Stomach (tissue), 9 donors: Measurements from ENCODE around the gene ATP1B1. TPM values are rescaled to one million over a fixed set of nuclear protein-coding genes. Genes with fewer than 3 reads are reported as not detected.

Experiments
- DNase-seq, 2 donors: peaks; one replicate each; pipeline versions ENCODE4 v3.0.0 to v3.0.0-alpha.2; 2013 to 2019
- H3K27ac ChIP-seq, 5 donors: fragments of 200-600 bp in 4 of 5; sonication (generic) in 4 of 5; one replicate each; pipeline ENCODE4 v1.5.1; 2013 to 2019; ENCODE audit warnings: mild to moderate bottlenecking in 1 of 5, moderate library complexity in 1 of 5
- H3K27me3 ChIP-seq, 3 donors: fragments of 200-600 bp; sonication (generic); one replicate each; pipeline ENCODE4 v1.5.1; 2017 to 2019; ENCODE audit warnings: mixed run types in 1 of 3
- H3K36me3 ChIP-seq, 4 donors: fragments of 200-600 bp; sonication (generic); 1 replicate in 3 of 4; 2 replicates in 1 of 4; pipeline ENCODE4 v1.5.1; 2016 to 2019
- H3K4me1 ChIP-seq, 4 donors: fragments of 200-600 bp; sonication (generic); one replicate each; pipeline ENCODE4 v1.5.1; 2016 to 2019
- H3K4me3 ChIP-seq, 4 donors: fragments of 200-600 bp; sonication (generic) in 3 of 4; one replicate each; pipeline ENCODE4 v1.5.1; 2016 to 2019; ENCODE audit warnings: mild to moderate bottlenecking in 1 of 4
- H3K9me3 ChIP-seq, 4 donors: fragments of 200-600 bp; sonication (generic); one replicate each; pipeline ENCODE4 v1.5.1; 2016 to 2019
- CTCF ChIP-seq, 7 experiments: fragments of 450-650 bp in 4 of 7; fragments of 200-600 bp in 3 of 7; sonication (generic) in 3 of 7; IDR thresholded peaks; one replicate each; pipeline ENCODE4 v1.5.1; 2016 to 2019; ENCODE audit warnings: antibody characterized with exemption in 7 of 7, control low read depth in 2 of 7, mild to moderate bottlenecking in 1 of 7
- EP300 ChIP-seq: sonication (generic); formaldehyde crosslinking; IDR thresholded peaks from one replicate; pipeline ENCODE4 v1.6.1; 2017; ENCODE audit warnings: antibody characterized with exemption
- POLR2A ChIP-seq, 4 donors: fragments of 450-650 bp; IDR thresholded peaks; one replicate each; pipeline ENCODE4 v1.6.1; 2016; ENCODE audit warnings: antibody characterized with exemption in 4 of 4, control low read depth in 2 of 4, mild to moderate bottlenecking in 1 of 4, moderate library complexity in 1 of 4
- POLR2AphosphoS5 ChIP-seq, 3 donors: sonication (generic); formaldehyde crosslinking; IDR thresholded peaks; one replicate each; pipeline ENCODE4 v1.6.1; 2016; ENCODE audit warnings: antibody characterized with exemption in 3 of 3
- WGBS, 5 donors: extraction: QIAGEN DNeasy Blood & Tissue Kit in 3 of 5; methylation state at CpG; one replicate each; pipeline versions ENCODE4 v1.1.5 to v1.1.7; 2013 to 2018; 5-methylcytosine and 5-hydroxymethylcytosine counted together
- intact Hi-C: fragments of 100-400 bp; cut with DNase I; formaldehyde crosslinking; loops from one replicate; pipeline ENCODE4 v1.15.1; 2023; ENCODE audit warnings: low total_unique reads
- polyA plus RNA-seq, 3 donors: library from polyadenylated mRNA; stranded (reverse); fragments of 200-250 nt; gene quantifications; one replicate each; pipeline ENCODE4 v1.2.3, GENCODE V29; 2013
- total RNA-seq, 5 donors: library from RNA; depleted of rRNA; stranded (reverse); fragments of >200 nt; gene quantifications; one replicate each; pipeline versions ENCODE4 v1.1.0 to v1.2.3, GENCODE V29; 2014 to 2016
- donor health status: healthy with polysubstance abuse.
- donor health status: Bipolar disorder and iron deficiency.
- donor health status: healthy.

ATP1B1 gene
- total and polyA plus RNA-seq, 8 donors, result 59.9 to 507 (median 146) TPM

GRCh38 chr1:169110689-169111447, 4.4 kb downstream of the ATP1B1 start:
- peaks cover 28 to 38% (median 33%) of the 10 kb centered on the region in 4 donors for H3K36me3 ChIP-seq
- H3K27me3 ChIP-seq, result no peaks in the 10 kb centered on the region
- H3K27ac ChIP-seq, result peak overlapping the region; percentile 85 to 98 (median 94)
- peak overlapping the region; percentile 75 to 96 (median 79) for H3K4me3 ChIP-seq
- TF ChIP-seq POLR2AphosphoS5 (IDR thresholded peaks at IDR 0.05) (peak in 2 of 3 donors; percentile 27 to 53), CTCF (IDR thresholded peaks at IDR 0.05) (no peak), EP300 (no peak)
- no peaks in the 10 kb centered on the region for H3K9me3 ChIP-seq
- 19 to 40% (median 21%) methylated on average over 7 of the region's 7 CpGs for WGBS, 5 donors
- intact Hi-C loops, result no loop called here
- H3K4me1 ChIP-seq, result peaks cover 33 to 74% (median 55%) of the 10 kb centered on the region in 4 donors
- peak in 1 of 2 donors; percentile 61 for DNase-seq

GRCh38 chr1:169111472-169111871, 5.0 kb downstream of the ATP1B1 start:
- peaks cover 31 to 40% (median 33%) of the 10 kb centered on the region in 4 donors for H3K36me3 ChIP-seq
- TF ChIP-seq EP300, result no peak
- TF ChIP-seq POLR2A (IDR thresholded peaks at IDR 0.05), result no peak
- TF ChIP-seq CTCF (IDR thresholded peaks at IDR 0.05), result no peak
- TF ChIP-seq POLR2AphosphoS5 (IDR thresholded peaks at IDR 0.05), result no peak
- peak overlapping the region; percentile 75 to 96 (median 79) for H3K4me3 ChIP-seq
- peak overlapping the region; percentile 85 to 98 (median 94) for H3K27ac ChIP-seq
- intact Hi-C loops, result no loop called here
- H3K27me3 ChIP-seq, result no peaks in the 10 kb centered on the region
- H3K4me1 ChIP-seq, result peaks cover 36 to 80% (median 61%) of the 10 kb centered on the region in 4 donors
- 34 to 63% (median 50%) methylated on average over 6 of the region's 6 CpGs for WGBS, 5 donors
- no peak for DNase-seq
- no peaks in the 10 kb centered on the region for H3K9me3 ChIP-seq

- DNase-seq, result no peak
- no peak for TF ChIP-seq CTCF (IDR thresholded peaks at IDR 0.05)
- no peak for TF ChIP-seq EP300
- no peak for TF ChIP-seq POLR2A (IDR thresholded peaks at IDR 0.05)
- peak in 1 of 3 donors; percentile 60 for TF ChIP-seq POLR2AphosphoS5 (IDR thresholded peaks at IDR 0.05)
- H3K27ac ChIP-seq, result peak overlapping the region; percentile 81 to 98 (median 94)
- H3K27me3 ChIP-seq, result no peaks in the 10 kb centered on the region
- peak overlapping the region in 1 of 4 donors; percentile 75 for H3K4me3 ChIP-seq
- H3K36me3 ChIP-seq, result peaks cover 31 to 44% (median 38%) of the 10 kb centered on the region in 4 donors
- WGBS, 5 donors, result 26 to 54% (median 36%) methylated on average over 6 of the region's 6 CpGs
- peaks cover 41 to 87% (median 69%) of the 10 kb centered on the region in 4 donors for H3K4me1 ChIP-seq
- intact Hi-C loops, result no loop called here
- H3K9me3 ChIP-seq, result no peaks in the 10 kb centered on the region
Measured at GRCh38 chr1:169112241-169112640, 5.8 kb downstream of the ATP1B1 start.

GRCh38 chr1:169113613-169114119, 7.2 kb downstream of the ATP1B1 start:
- DNase-seq, result no peak
- peak overlapping the region; percentile 90 to 98 (median 94) for H3K27ac ChIP-seq
- H3K4me1 ChIP-seq, result peaks cover 49 to 96% (median 82%) of the 10 kb centered on the region in 4 donors
- H3K27me3 ChIP-seq, result no peaks in the 10 kb centered on the region
- TF ChIP-seq POLR2AphosphoS5 (IDR thresholded peaks at IDR 0.05) (peak in 2 of 3 donors; percentile 44 to 73), POLR2A (IDR thresholded peaks at IDR 0.05) (no peak)
- no peaks in the 10 kb centered on the region for H3K9me3 ChIP-seq
- H3K4me3 ChIP-seq, result no peak overlapping the region
- WGBS, 5 donors, result 24 to 67% (median 39%) methylated on average over 4 of the region's 4 CpGs
- H3K36me3 ChIP-seq, result peaks cover 37 to 58% (median 43%) of the 10 kb centered on the region in 4 donors
- intact Hi-C loops, result no loop called here
